ENCODE results near the gene ACSL1. TPM values are rescaled to one million over a fixed set of nuclear protein-coding genes. Genes with fewer than 3 reads are reported as not detected.
A peak's percentile ranks its signal among the peaks of the same experiment; 100 is the strongest.

ACSL1 gene
- total RNA-seq, 1 donor from 2014 or later = 316 TPM

- Histone ChIP-seq H3K27me3 (ENCODE audit: low read depth) (no peaks in the 10 kb centered on the region), H3K4me1 (peaks cover 84% of the 10 kb centered on the region), H3K27ac (replicated peaks) (peak overlapping the region; percentile 95), H3K36me3 (peaks cover 4% of the 10 kb centered on the region), H3K4me3 (peak overlapping the region; percentile 35), H3K9me3 (replicated peaks) (no peaks in the 10 kb centered on the region)
- intact Hi-C loops (cut with micrococcal nuclease) = no loop called here
- no peak for TF ChIP-seq CTCF (IDR thresholded peaks at IDR 0.05; ENCODE audit: borderline replicate concordance)
- DNase-seq = no peak
Observed at GRCh38 chr4:184807797-184808712, 17.7 kb downstream of the ACSL1 start.

DNA sequence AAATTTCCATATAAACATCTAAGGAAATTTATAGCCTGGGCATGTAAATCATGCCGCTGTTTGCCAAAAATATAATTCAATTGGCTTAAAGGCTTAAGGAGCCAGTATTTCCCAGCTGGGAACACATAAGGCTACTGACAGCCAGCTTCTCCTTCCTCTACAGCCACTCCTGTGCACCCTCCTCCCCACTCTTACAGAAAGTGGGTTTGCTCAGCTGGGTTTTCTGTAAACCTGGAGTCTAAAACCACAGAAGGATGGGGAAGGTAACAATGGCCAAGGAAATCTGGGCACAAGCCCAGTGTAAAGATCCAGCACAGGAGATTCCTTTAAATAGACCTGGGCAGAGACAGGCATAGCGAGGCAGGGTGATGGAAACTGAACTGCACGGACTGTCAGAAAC lies 18.5 kb downstream of the ACSL1 start:
- H3K27ac ChIP-seq (replicated peaks) = peak overlapping the region; percentile 95
- H3K4me1 ChIP-seq = peaks cover 84% of the 10 kb centered on the region
- no peak for TF ChIP-seq CTCF (IDR thresholded peaks at IDR 0.05; ENCODE audit: borderline replicate concordance)
- H3K27me3 ChIP-seq (ENCODE audit: low read depth) = no peaks in the 10 kb centered on the region
- intact Hi-C loops (cut with micrococcal nuclease) = no loop called here
- H3K4me3 ChIP-seq = peak overlapping the region; percentile 35
- H3K9me3 ChIP-seq (replicated peaks) = no peaks in the 10 kb centered on the region
- no peak for DNase-seq
- peaks cover 12% of the 10 kb centered on the region for H3K36me3 ChIP-seq

GRCh38 chr4:184806711-184807110 lies 19.1 kb downstream of the ACSL1 start:
- TF ChIP-seq CTCF (IDR thresholded peaks at IDR 0.05; ENCODE audit: borderline replicate concordance) = no peak
- H3K4me3 ChIP-seq = peak overlapping the region; percentile 35
- no peaks in the 10 kb centered on the region for H3K9me3 ChIP-seq (replicated peaks)
- no peaks in the 10 kb centered on the region for H3K27me3 ChIP-seq (ENCODE audit: low read depth)
- H3K27ac ChIP-seq (replicated peaks) = peak overlapping the region; percentile 95
- H3K36me3 ChIP-seq = peaks cover 17% of the 10 kb centered on the region
- intact Hi-C loops (cut with micrococcal nuclease) = no loop called here
- no peak for DNase-seq
- H3K4me1 ChIP-seq = peaks cover 84% of the 10 kb centered on the region

DNA sequence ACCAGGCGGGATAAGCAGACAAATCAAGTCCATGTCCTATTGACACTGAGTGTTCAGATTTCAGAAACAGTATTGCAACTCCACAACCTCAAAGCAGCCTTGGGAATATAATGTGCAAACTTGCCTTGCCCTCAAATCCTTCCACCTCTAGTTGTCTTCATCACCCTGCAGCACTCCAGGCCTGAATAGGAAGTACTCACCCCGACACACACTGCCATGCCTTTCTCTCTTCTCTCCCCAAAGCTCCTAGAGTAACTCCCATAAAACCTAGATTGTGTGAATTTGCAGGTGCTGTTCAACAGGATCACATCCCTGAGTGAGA lies 19.6 kb downstream of the ACSL1 start:
- Histone ChIP-seq H3K4me1 (peaks cover 84% of the 10 kb centered on the region), H3K36me3 (peaks cover 23% of the 10 kb centered on the region), H3K9me3 (replicated peaks) (no peaks in the 10 kb centered on the region), H3K27me3 (ENCODE audit: low read depth) (no peaks in the 10 kb centered on the region), H3K4me3 (peak overlapping the region; percentile 57), H3K27ac (replicated peaks) (peak overlapping the region; percentile 95)
- intact Hi-C loops (cut with micrococcal nuclease) = no loop called here
- TF ChIP-seq CTCF (IDR thresholded peaks at IDR 0.05; ENCODE audit: borderline replicate concordance) = no peak
- DNase-seq = no peak

- Histone ChIP-seq H3K9me3 (replicated peaks) (no peaks in the 10 kb centered on the region), H3K4me1 (peaks cover 84% of the 10 kb centered on the region), H3K36me3 (peaks cover 28% of the 10 kb centered on the region), H3K27ac (replicated peaks) (peak overlapping the region; percentile 95), H3K4me3 (peak overlapping the region; percentile 63), H3K27me3 (ENCODE audit: low read depth) (no peaks in the 10 kb centered on the region)
- peak; percentile 84 for DNase-seq
- TF ChIP-seq CTCF (IDR thresholded peaks at IDR 0.05; ENCODE audit: borderline replicate concordance) = peak; percentile 16
- intact Hi-C loops (cut with micrococcal nuclease) = no loop called here
Observed at GRCh38 chr4:184805462-184806228, 20.1 kb downstream of the ACSL1 start.
